Endothelial cell of umbilical vein (primary cell): ENCODE data around the gene COL13A1. TPM values are rescaled to one million over a fixed set of nuclear protein-coding genes. Genes with fewer than 3 reads are reported as not detected.
A peak's percentile ranks its signal among the peaks of the same experiment; 100 is the strongest.

Experiments
- BruUV-seq: library from RNA; stranded (reverse); fragments of 400-500 nt; replicated peaks from 2 replicates; lab custom pipeline; 2021; lab: Mats Ljungman, UMichigan
- CTCF ChIA-PET: fragments of 300-600, 350-600 bp; sonication (Branson Sonifier 250); formaldehyde crosslinking; loops from one replicate; lab custom pipeline; 2021; ENCODE audit warnings: antibody characterized with exemption, inconsistent platforms; lab: Charles Lee
- POLR2A ChIA-PET: fragments of 300-600, 350-600 bp; sonication (Branson Sonifier 250); formaldehyde crosslinking; loops from one replicate; lab custom pipeline; 2021; ENCODE audit warnings: antibody characterized with exemption, inconsistent platforms; lab: Charles Lee
- DNase-seq: peaks from one replicate; pipeline ENCODE4 v3.0.0-alpha.2; 2011; ENCODE audit warnings: low read depth, low spot score
- FAIRE-seq: peaks from 2 replicates; lab custom pipeline; 2011; peaks lifted over from hg19 to GRCh38; lab: Jason Lieb, UNC
- H2AFZ ChIP-seq: 2 replicates; pipeline ENCODE4 v1.6.0; 2012; ENCODE audit warnings: low read depth, low read length, control low read depth, inconsistent platforms
- H3K27ac ChIP-seq: 2 replicates; pipeline ENCODE4 v1.5.1; 2011; ENCODE audit warnings: low read depth, mild to moderate bottlenecking, control low read depth, low read length, moderate library complexity; ENCODE audit not compliant: insufficient read depth
- H3K27me3 ChIP-seq, 2 experiments: 2 replicates each; pipeline versions ENCODE4 v1.6.0 to v1.6.1; 2011; ENCODE audit warnings: low read length in 2 of 2, mixed read lengths in 1 of 2; ENCODE audit not compliant: control insufficient read depth in 2 of 2, insufficient read depth in 2 of 2
- H3K36me3 ChIP-seq, 2 experiments: 2 replicates in 1 of 2; 3 replicates in 1 of 2; pipeline ENCODE4 v1.5.1; 2011; ENCODE audit warnings: low read length in 2 of 2, mild to moderate bottlenecking in 1 of 2, moderate library complexity in 1 of 2; ENCODE audit not compliant: control insufficient read depth in 2 of 2, insufficient read depth in 2 of 2; ENCODE audit errors: extremely low read depth in 1 of 2
- H3K4me1 ChIP-seq: 3 replicates; pipeline ENCODE4 v1.5.1; 2011; ENCODE audit warnings: mild to moderate bottlenecking, low read length; ENCODE audit not compliant: control insufficient read depth, insufficient read depth; ENCODE audit errors: extremely low read depth
- H3K4me2 ChIP-seq: 2 replicates; pipeline ENCODE4 v1.6.1; 2011; ENCODE audit warnings: low read length, control low read depth, mixed read lengths; ENCODE audit not compliant: insufficient read depth
- H3K4me3 ChIP-seq, 3 experiments: fragments of 200-600 bp in 1 of 3; sonication (generic), shearing (Covaris generic) in 1 of 3; replicated peaks in 1 of 3; 2 replicates each; pipeline ENCODE4 v1.5.1; 2011 to 2016; ENCODE audit warnings: control low read depth in 3 of 3, low read length in 3 of 3, mild to moderate bottlenecking in 2 of 3, inconsistent platforms in 1 of 3, low read depth in 1 of 3, moderate library complexity in 1 of 3; ENCODE audit not compliant: insufficient read depth in 1 of 3
- H3K79me2 ChIP-seq: 2 replicates; pipeline ENCODE4 v1.6.0; 2012; ENCODE audit warnings: low read length, inconsistent platforms; ENCODE audit not compliant: control insufficient read depth, insufficient read depth
- H3K9ac ChIP-seq: replicated peaks from 2 replicates; pipeline ENCODE3; 2011; ENCODE audit warnings: low read length, control low read depth; ENCODE audit not compliant: insufficient read depth; ENCODE audit errors: extremely low read depth
- H3K9me1 ChIP-seq: replicated peaks from 3 replicates; pipeline ENCODE4 v1.6.0; 2011; ENCODE audit warnings: mild to moderate bottlenecking, low read length; ENCODE audit not compliant: control insufficient read depth, insufficient read depth; ENCODE audit errors: extremely low read depth
- H3K9me3 ChIP-seq: replicated peaks from 2 replicates; pipeline ENCODE4 v1.5.1; 2012; ENCODE audit warnings: low read length, inconsistent platforms; ENCODE audit not compliant: control insufficient read depth, insufficient read depth
- H4K20me1 ChIP-seq: replicated peaks from 2 replicates; pipeline ENCODE3; 2011; ENCODE audit warnings: mild to moderate bottlenecking, low read length; ENCODE audit not compliant: control insufficient read depth, insufficient read depth; ENCODE audit errors: extremely low read depth
- EZH2 ChIP-seq: IDR thresholded peaks from 2 replicates; pipeline ENCODE4 v1.6.1; 2012; ENCODE audit warnings: borderline replicate concordance, low read depth, mild to moderate bottlenecking, moderate library complexity, low read length, inconsistent platforms; ENCODE audit not compliant: severe bottlenecking
- FOS ChIP-seq: IDR thresholded peaks from 2 replicates; pipeline ENCODE4 v1.6.1; 2011; ENCODE audit warnings: mild to moderate bottlenecking, low read length, moderate library complexity, borderline replicate concordance; ENCODE audit not compliant: insufficient read depth
- JUN ChIP-seq: IDR thresholded peaks from 2 replicates; pipeline ENCODE4 v1.6.1; 2011; ENCODE audit warnings: borderline replicate concordance, low read depth; ENCODE audit not compliant: insufficient read length, insufficient read depth
- MYC ChIP-seq: IDR thresholded peaks from one replicate; pipeline ENCODE4 v1.6.1; 2011; ENCODE audit warnings: mild to moderate bottlenecking, low read depth, low read length
- POLR2A ChIP-seq: IDR thresholded peaks from 2 replicates; pipeline ENCODE4 v1.6.1; 2012; ENCODE audit warnings: low read depth, mild to moderate bottlenecking, control low read depth, low read length
- POLR2AphosphoS5 ChIP-seq: IDR thresholded peaks from 2 replicates; pipeline ENCODE4 v1.6.1; 2012; ENCODE audit warnings: low read depth, mild to moderate bottlenecking, control low read depth, low read length, moderate library complexity; ENCODE audit not compliant: insufficient read depth
- dilution Hi-C: fragments of 300-500 bp; cut with MboI; formaldehyde crosslinking; loops from one replicate; pipeline ENCODE4 v1.15.0; 2019; ENCODE audit warnings: low sequenced_read_pairs; ENCODE audit not compliant: extremely low pct_ligation_motif_present
- intact Hi-C: fragments of 100-400 bp; cut with micrococcal nuclease; formaldehyde crosslinking; loops from one replicate; pipeline ENCODE4 v1.10.0; 2022
- polyA plus RNA-seq, 4 experiments: library from polyadenylated mRNA; depleted of rRNA in 3 of 4; stranded (reverse) in 3 of 4; unstranded in 1 of 4; fragments of >200 nt; gene quantifications; 2 replicates each; pipeline versions ENCODE4 v1.2.1 to v1.2.3, GENCODE V29; 2011 to 2012; ENCODE audit warnings: missing spikeins in 1 of 4
- total RNA-seq: library from RNA; stranded (reverse); gene quantifications from 2 replicates; pipeline ENCODE4 v1.2.3, GENCODE V29; 2021
- TF ChIP-seq, protein P1 (sequence below), 2 donors: IDR thresholded peaks; 1 replicate in 1 of 2; 2 replicates in 1 of 2; pipeline ENCODE4 v1.5.1; 2011; ENCODE audit warnings: low read length in 2 of 2, mild to moderate bottlenecking in 2 of 2, moderate library complexity in 2 of 2, control low read depth in 1 of 2, inconsistent platforms in 1 of 2, low read depth in 1 of 2; ENCODE audit not compliant: insufficient read depth in 1 of 2; ENCODE audit errors: extremely low read depth in 1 of 2

COL13A1 gene
- total and polyA plus RNA-seq, 2 donors (not counting 3 experiments of a cell fraction or from before 2014, with no cell fraction given), result 21.4 to 47.5 TPM

DNA sequence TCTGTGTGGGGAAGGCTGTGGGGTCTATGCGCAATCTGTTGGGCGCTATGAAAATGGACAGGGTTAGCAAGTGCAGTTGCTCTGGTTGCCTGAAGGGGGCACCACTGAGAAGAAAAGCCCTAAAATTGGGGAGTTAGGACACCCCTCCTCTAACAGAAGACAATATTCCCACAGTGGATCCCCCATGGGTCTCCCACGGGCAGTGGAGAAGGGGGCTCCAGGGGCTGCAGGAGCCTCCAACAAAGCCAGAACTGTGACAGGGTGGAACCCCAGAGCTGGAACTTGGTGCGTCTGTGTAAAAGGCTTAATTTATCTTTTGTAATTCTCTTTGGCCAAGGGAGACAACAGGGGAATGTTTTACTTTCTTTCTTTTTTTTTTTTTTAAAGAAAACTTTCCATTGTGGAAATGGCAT lies 12.5 kb upstream of the COL13A1 start:
- no peaks in the 10 kb centered on the region for H3K9me1 ChIP-seq
- no peak overlapping the region for H3K9ac ChIP-seq
- peak; percentile 37 for FAIRE-seq
- H3K4me1 ChIP-seq, result no peaks in the 10 kb centered on the region
- POLR2A ChIA-PET, result no interaction called here
- no peak overlapping the region for H3K4me3 ChIP-seq
- H3K9me3 ChIP-seq, result no peaks in the 10 kb centered on the region
- peaks cover 16 to 17% of the 10 kb centered on the region in 2 experiments for H3K27me3 ChIP-seq
- TF ChIP-seq, protein P1, sequence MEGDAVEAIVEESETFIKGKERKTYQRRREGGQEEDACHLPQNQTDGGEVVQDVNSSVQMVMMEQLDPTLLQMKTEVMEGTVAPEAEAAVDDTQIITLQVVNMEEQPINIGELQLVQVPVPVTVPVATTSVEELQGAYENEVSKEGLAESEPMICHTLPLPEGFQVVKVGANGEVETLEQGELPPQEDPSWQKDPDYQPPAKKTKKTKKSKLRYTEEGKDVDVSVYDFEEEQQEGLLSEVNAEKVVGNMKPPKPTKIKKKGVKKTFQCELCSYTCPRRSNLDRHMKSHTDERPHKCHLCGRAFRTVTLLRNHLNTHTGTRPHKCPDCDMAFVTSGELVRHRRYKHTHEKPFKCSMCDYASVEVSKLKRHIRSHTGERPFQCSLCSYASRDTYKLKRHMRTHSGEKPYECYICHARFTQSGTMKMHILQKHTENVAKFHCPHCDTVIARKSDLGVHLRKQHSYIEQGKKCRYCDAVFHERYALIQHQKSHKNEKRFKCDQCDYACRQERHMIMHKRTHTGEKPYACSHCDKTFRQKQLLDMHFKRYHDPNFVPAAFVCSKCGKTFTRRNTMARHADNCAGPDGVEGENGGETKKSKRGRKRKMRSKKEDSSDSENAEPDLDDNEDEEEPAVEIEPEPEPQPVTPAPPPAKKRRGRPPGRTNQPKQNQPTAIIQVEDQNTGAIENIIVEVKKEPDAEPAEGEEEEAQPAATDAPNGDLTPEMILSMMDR (IDR thresholded peaks at IDR 0.05; ENCODE audit: extremely low read depth in 1 of 2, insufficient read depth in 1 of 2, low read depth in 1 of 2, low read length in 2 of 2), result peak; percentile 75 to 84
- no peak for TF ChIP-seq MYC
- dilution Hi-C loops (no loop called here), intact Hi-C loops (loop anchor here (1.0 kb wide), 2 partner anchors 125 to 169 kb away; no protein-coding TSS in a partner anchor)
- H3K27ac ChIP-seq, result no peak overlapping the region
- CTCF ChIA-PET, result interaction anchor here (0.6 to 19.6 kb wide), 36 partner anchors 8 to 361 kb away, joined by 3 to 622 read pairs (median 4); partner anchors contain the start of gene TYSND1
- no peak overlapping the region for H3K4me2 ChIP-seq
- no peaks in the 10 kb centered on the region for H3K79me2 ChIP-seq
- H2AFZ ChIP-seq, result no peak overlapping the region
- DNase-seq, result peak; percentile 8
- no TSS peak for BruUV-seq
- H4K20me1 ChIP-seq, result no peaks in the 10 kb centered on the region
- no peaks in the 10 kb centered on the region for H3K36me3 ChIP-seq

DNA sequence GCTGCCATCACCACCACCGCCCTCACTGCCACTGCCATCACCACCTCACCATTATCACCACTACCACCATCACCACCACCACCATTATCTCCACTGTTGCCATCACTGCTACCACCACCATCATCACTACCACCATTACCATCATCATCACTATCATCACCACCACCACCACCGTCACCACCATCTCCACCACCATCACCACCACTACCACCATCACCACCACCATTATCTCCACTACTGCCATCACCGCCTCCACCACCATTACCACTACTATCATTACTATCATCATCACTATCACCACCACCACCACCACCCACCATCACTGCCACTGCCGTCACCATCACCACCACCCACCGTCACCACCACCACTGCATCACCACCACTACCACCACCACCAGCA lies 9.9 kb upstream of the COL13A1 start:
- peaks cover 10 to 22% of the 10 kb centered on the region in 2 experiments for H3K27me3 ChIP-seq
- no TSS peak for BruUV-seq
- no peaks in the 10 kb centered on the region for H3K36me3 ChIP-seq
- POLR2A ChIA-PET, result interaction anchor here (0.6 kb wide), 1 partner anchor 191 kb away, joined by 3 read pairs; no protein-coding TSS in a partner anchor
- intact Hi-C loops (no loop called here), dilution Hi-C loops (no loop called here)
- H3K4me1 ChIP-seq, result no peaks in the 10 kb centered on the region
- FAIRE-seq, result no peak
- CTCF ChIA-PET, result interaction anchor here (1.4 to 19.6 kb wide), 5 partner anchors 10 to 167 kb away, joined by 7 to 622 read pairs (median 10); partner anchors contain the start of gene COL13A1
- no peaks in the 10 kb centered on the region for H3K9me1 ChIP-seq
- TF ChIP-seq JUN (no peak), MYC (no peak), FOS (no peak), POLR2AphosphoS5 (no peak), POLR2A (no peak), EZH2 (no peak)
- H3K27ac ChIP-seq, result no peak overlapping the region
- H4K20me1 ChIP-seq, result no peaks in the 10 kb centered on the region
- DNase-seq, result no peak
- no peak overlapping the region for H3K4me3 ChIP-seq
- no peak overlapping the region for H3K4me2 ChIP-seq
- no peak overlapping the region for H2AFZ ChIP-seq
- no peaks in the 10 kb centered on the region for H3K9me3 ChIP-seq
- H3K79me2 ChIP-seq, result no peaks in the 10 kb centered on the region
- no peak overlapping the region for H3K9ac ChIP-seq
